Keratinocyte (primary cell): Measurements from ENCODE around the gene SGIP1. TPM values are rescaled to one million over a fixed set of nuclear protein-coding genes. Genes with fewer than 3 reads are reported as not detected.

Experiments used
- DNase-seq: peaks from one replicate; pipeline ENCODE4 v3.0.0-alpha.2; 2011; ENCODE audit warnings: low read depth, missing footprints, low spot score
- FAIRE-seq: peaks from 2 replicates; lab custom pipeline; 2011; peaks lifted over from hg19 to GRCh38; lab: Jason Lieb, UNC
- H2AFZ ChIP-seq: 2 replicates; pipeline ENCODE4 v1.6.0; 2012; ENCODE audit warnings: low read length, control low read depth, inconsistent platforms; ENCODE audit not compliant: control insufficient read depth
- H3K27ac ChIP-seq: 2 replicates; pipeline ENCODE4 v1.5.1; 2011; ENCODE audit warnings: low read length; ENCODE audit not compliant: control insufficient read depth, insufficient read depth
- H3K27me3 ChIP-seq: 3 replicates; pipeline ENCODE4 v1.6.0; 2011; ENCODE audit warnings: low read length; ENCODE audit not compliant: control insufficient read depth, insufficient read depth; ENCODE audit errors: extremely low read depth
- H3K36me3 ChIP-seq, 2 experiments: 2 replicates in 1 of 2; 3 replicates in 1 of 2; pipeline ENCODE4 v1.5.1; 2011; ENCODE audit warnings: low read length in 2 of 2, mild to moderate bottlenecking in 1 of 2; ENCODE audit not compliant: control insufficient read depth in 2 of 2, insufficient read depth in 2 of 2; ENCODE audit errors: extremely low read depth in 1 of 2
- H3K4me1 ChIP-seq: 3 replicates; pipeline ENCODE4 v1.5.1; 2011; ENCODE audit warnings: low read length; ENCODE audit not compliant: control insufficient read depth, insufficient read depth; ENCODE audit errors: extremely low read depth
- H3K4me2 ChIP-seq: 3 replicates; pipeline ENCODE4 v1.6.0; 2011; ENCODE audit warnings: low read depth, low read length; ENCODE audit not compliant: control insufficient read depth, insufficient read depth; ENCODE audit errors: extremely low read depth
- H3K4me3 ChIP-seq, 3 experiments: fragments of 200-600 bp in 1 of 3; sonication (generic) in 1 of 3; 2 replicates in 2 of 3; 3 replicates in 1 of 3; pipeline ENCODE4 v1.5.1; 2011 to 2016; ENCODE audit warnings: low read length in 3 of 3, mild to moderate bottlenecking in 3 of 3, control low read depth in 2 of 3, inconsistent platforms in 1 of 3, low read depth in 1 of 3, mixed read lengths in 1 of 3, mixed run types in 1 of 3, moderate library complexity in 1 of 3; ENCODE audit not compliant: control insufficient read depth in 2 of 3, insufficient read depth in 2 of 3; ENCODE audit errors: extremely low read depth in 1 of 3
- H3K79me2 ChIP-seq: 2 replicates; pipeline ENCODE4 v1.6.0; 2012; ENCODE audit warnings: low read length; ENCODE audit not compliant: control insufficient read depth, insufficient read depth
- H3K9ac ChIP-seq: 3 replicates; pipeline ENCODE4 v1.6.0; 2011; ENCODE audit warnings: low read length; ENCODE audit not compliant: control insufficient read depth, insufficient read depth; ENCODE audit errors: extremely low read depth
- H3K9me1 ChIP-seq: 3 replicates; pipeline ENCODE4 v1.6.0; 2011; ENCODE audit warnings: low read length; ENCODE audit not compliant: control insufficient read depth, insufficient read depth; ENCODE audit errors: extremely low read depth
- H3K9me3 ChIP-seq: 2 replicates; pipeline ENCODE4 v1.5.1; 2012; ENCODE audit warnings: low read depth, low read length; ENCODE audit not compliant: control insufficient read depth
- H4K20me1 ChIP-seq: 3 replicates; pipeline ENCODE4 v1.6.0; 2011; ENCODE audit warnings: low read length; ENCODE audit not compliant: control insufficient read depth, insufficient read depth; ENCODE audit errors: extremely low read depth
- EZH2 ChIP-seq: IDR thresholded peaks from one replicate; pipeline ENCODE4 v1.6.1; 2012; ENCODE audit warnings: inconsistent platforms, mild to moderate bottlenecking, low read length, moderate library complexity
- dilution Hi-C: fragments of 300-500 bp; cut with MboI; formaldehyde crosslinking; loops from one replicate; pipeline ENCODE4 v1.7.0; 2020; ENCODE audit warnings: low sequenced_read_pairs; ENCODE audit not compliant: extremely low pct_ligation_motif_present
- polyA plus RNA-seq, 5 experiments: library from polyadenylated mRNA; depleted of rRNA in 3 of 5; stranded (reverse) in 3 of 5; stranded (forward) in 1 of 5; unstranded in 1 of 5; fragments of >200 nt; gene quantifications; 1 replicate in 1 of 5; 2 replicates in 3 of 5; 3 replicates in 1 of 5; pipeline versions ENCODE4 v1.2.1 to v1.2.3, GENCODE V29; 2011 to 2012; ENCODE audit warnings: missing spikeins in 2 of 5, low read depth in 1 of 5, low replicate concordance in 1 of 5
- TF ChIP-seq, protein P1 (sequence below), 3 experiments: IDR thresholded peaks in 1 of 3; conservative IDR thresholded peaks in 1 of 3; optimal IDR thresholded peaks in 1 of 3; 2 replicates in 2 of 3; 3 replicates in 1 of 3; pipeline versions ENCODE3 to v1.5.1; 2011; ENCODE audit warnings: low read length in 3 of 3, mild to moderate bottlenecking in 3 of 3, moderate library complexity in 2 of 3, control low read depth in 1 of 3, inconsistent platforms in 1 of 3; ENCODE audit not compliant: insufficient read depth in 2 of 3; ENCODE audit errors: extremely low read depth in 1 of 3

The SGIP1 gene
- polyA plus RNA-seq, 1 donor (not counting 4 experiments of a cell fraction or from before 2014, with no cell fraction given), result 0.05 TPM

DNA sequence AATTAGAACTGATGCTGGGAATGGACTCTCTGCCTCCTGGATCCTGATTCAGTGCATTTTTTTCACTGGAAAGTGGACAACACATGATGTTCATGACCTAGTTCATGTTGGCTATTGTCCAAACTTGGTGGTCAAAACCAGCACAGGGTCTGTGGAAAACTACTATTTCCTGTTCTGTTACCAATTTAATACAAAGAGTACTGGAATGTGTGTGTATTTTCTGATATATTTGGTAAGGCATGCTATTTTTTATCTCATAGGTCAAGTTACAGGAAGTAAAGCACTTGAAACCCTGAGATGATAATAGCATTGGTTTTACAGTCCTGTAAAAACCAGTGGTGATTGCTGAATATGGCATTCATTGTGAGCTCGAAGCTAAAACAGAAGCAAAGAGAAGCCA is 89.9 kb downstream of the SGIP1 start:
- TF ChIP-seq, protein P1, sequence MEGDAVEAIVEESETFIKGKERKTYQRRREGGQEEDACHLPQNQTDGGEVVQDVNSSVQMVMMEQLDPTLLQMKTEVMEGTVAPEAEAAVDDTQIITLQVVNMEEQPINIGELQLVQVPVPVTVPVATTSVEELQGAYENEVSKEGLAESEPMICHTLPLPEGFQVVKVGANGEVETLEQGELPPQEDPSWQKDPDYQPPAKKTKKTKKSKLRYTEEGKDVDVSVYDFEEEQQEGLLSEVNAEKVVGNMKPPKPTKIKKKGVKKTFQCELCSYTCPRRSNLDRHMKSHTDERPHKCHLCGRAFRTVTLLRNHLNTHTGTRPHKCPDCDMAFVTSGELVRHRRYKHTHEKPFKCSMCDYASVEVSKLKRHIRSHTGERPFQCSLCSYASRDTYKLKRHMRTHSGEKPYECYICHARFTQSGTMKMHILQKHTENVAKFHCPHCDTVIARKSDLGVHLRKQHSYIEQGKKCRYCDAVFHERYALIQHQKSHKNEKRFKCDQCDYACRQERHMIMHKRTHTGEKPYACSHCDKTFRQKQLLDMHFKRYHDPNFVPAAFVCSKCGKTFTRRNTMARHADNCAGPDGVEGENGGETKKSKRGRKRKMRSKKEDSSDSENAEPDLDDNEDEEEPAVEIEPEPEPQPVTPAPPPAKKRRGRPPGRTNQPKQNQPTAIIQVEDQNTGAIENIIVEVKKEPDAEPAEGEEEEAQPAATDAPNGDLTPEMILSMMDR (optimal IDR thresholded peaks at IDR 0.05 in 1 of 3, IDR thresholded peaks at IDR 0.05 in 1 of 3, conservative IDR thresholded peaks at IDR 0.05 in 1 of 3; ENCODE audit: extremely low read depth in 1 of 3, insufficient read depth in 2 of 3, low read length in 3 of 3), result no peak
- no peak for TF ChIP-seq EZH2
- Histone ChIP-seq H3K27me3 (no peaks in the 10 kb centered on the region), H3K4me2 (no peak overlapping the region), H3K9me3 (no peaks in the 10 kb centered on the region), H4K20me1 (no peaks in the 10 kb centered on the region), H3K4me1 (peaks cover 4% of the 10 kb centered on the region), H3K79me2 (no peaks in the 10 kb centered on the region), H3K27ac (no peak overlapping the region), H3K36me3 (no peaks in the 10 kb centered on the region), H2AFZ (no peak overlapping the region), H3K9me1 (no peaks in the 10 kb centered on the region), H3K9ac (no peak overlapping the region), H3K4me3 (no peak overlapping the region)
- DNase-seq (no peak), FAIRE-seq (no peak)
- dilution Hi-C loops, result no loop called here

DNA sequence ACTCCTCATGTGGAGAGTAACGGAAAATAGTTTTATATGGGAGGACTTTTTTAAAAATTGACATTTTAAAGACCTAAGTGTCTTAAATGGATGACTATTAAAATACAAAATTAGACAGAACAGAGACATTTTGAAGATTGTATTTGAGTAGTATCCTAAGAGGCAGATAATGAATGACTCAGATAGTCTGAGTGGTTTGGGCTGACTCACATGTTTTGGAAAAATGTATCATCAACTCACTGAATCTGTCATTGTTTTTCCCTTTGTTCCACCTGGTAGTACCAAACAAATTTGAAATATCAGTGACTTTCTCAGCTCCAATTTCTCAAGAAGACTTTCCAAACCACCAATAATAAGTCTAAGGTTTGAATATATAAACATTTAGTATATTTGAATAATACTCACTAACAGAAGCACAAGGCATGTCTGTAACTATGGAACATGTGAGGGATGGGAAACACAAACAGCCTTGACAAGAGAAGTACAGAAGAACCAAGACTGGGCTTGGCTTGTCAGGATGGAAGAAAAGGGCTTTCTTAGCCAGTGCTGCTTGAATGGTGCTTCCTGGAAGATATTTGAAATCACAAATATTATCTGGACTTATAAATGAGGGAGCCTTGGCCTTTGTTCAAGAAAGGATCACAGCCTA is 90.6 kb downstream of the SGIP1 start:
- TF ChIP-seq EZH2, result no peak
- TF ChIP-seq, protein P1 (optimal IDR thresholded peaks at IDR 0.05 in 1 of 3, IDR thresholded peaks at IDR 0.05 in 1 of 3, conservative IDR thresholded peaks at IDR 0.05 in 1 of 3; ENCODE audit: extremely low read depth in 1 of 3, insufficient read depth in 2 of 3, low read length in 3 of 3), result no peak
- DNase-seq (peak; percentile 17), FAIRE-seq (peak; percentile 48)
- H3K4me3 ChIP-seq, result no peak overlapping the region
- no peaks in the 10 kb centered on the region for H3K36me3 ChIP-seq
- no peaks in the 10 kb centered on the region for H3K9me1 ChIP-seq
- H4K20me1 ChIP-seq, result no peaks in the 10 kb centered on the region
- H3K4me1 ChIP-seq, result peaks cover 4% of the 10 kb centered on the region
- no peak overlapping the region for H3K4me2 ChIP-seq
- dilution Hi-C loops, result no loop called here
- H3K9me3 ChIP-seq, result no peaks in the 10 kb centered on the region
- H3K27me3 ChIP-seq, result no peaks in the 10 kb centered on the region
- no peaks in the 10 kb centered on the region for H3K79me2 ChIP-seq
- no peak overlapping the region for H2AFZ ChIP-seq
- no peak overlapping the region for H3K27ac ChIP-seq
- no peak overlapping the region for H3K9ac ChIP-seq
